ENCODE data around the gene ADGRV1.

DNA sequence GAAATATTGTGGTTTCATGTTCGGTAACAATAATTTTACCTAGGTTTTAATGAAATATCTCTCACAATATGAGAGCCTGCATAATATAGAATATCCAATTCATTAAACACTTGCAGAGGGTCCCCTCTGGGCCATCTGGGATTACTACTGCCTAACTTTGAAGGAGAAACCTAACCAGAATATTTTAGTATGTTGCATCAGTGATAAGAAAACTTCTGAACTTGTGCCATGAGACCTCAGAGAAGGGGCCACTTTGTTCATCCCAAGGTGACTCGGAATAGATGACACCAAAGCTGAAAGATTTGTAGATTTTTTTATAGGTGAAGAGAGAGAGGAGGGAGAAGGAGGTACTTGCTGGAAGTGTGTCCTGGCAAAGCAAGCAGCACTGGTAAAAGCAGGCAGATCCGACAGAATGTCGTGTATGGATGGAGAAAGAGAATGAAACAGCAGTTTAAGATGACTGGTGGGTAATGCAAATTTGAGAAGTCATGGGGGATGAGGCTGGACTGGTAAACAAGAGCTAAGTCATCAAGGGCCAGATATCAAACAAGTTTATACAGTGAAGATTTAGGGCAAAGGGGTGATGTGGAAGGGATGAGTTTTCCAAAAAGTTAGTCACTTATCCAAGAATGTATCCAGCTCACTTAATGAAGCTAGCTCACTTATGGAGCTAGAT, 372.3 kb downstream of the ADGRV1 start:
- TF ChIP-seq, protein P1, sequence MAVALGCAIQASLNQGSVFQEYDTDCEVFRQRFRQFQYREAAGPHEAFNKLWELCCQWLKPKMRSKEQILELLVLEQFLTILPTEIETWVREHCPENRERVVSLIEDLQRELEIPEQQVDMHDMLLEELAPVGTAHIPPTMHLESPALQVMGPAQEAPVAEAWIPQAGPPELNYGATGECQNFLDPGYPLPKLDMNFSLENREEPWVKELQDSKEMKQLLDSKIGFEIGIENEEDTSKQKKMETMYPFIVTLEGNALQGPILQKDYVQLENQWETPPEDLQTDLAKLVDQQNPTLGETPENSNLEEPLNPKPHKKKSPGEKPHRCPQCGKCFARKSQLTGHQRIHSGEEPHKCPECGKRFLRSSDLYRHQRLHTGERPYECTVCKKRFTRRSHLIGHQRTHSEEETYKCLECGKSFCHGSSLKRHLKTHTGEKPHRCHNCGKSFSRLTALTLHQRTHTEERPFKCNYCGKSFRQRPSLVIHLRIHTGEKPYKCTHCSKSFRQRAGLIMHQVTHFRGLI (tag by site-specific recombination; IDR thresholded peaks at IDR 0.05): no peak
- TF ChIP-seq ZNF571 (tag by site-specific recombination; IDR thresholded peaks at IDR 0.05): no peak
- TF ChIP-seq, protein P2, sequence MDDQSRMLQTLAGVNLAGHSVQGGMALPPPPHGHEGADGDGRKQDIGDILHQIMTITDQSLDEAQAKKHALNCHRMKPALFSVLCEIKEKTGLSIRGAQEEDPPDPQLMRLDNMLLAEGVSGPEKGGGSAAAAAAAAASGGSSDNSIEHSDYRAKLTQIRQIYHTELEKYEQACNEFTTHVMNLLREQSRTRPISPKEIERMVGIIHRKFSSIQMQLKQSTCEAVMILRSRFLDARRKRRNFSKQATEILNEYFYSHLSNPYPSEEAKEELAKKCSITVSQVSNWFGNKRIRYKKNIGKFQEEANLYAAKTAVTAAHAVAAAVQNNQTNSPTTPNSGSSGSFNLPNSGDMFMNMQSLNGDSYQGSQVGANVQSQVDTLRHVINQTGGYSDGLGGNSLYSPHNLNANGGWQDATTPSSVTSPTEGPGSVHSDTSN (CRISPR knock-in tag; IDR thresholded peaks at IDR 0.05): no peak
- TF ChIP-seq ZNF677 (tag by site-specific recombination; IDR thresholded peaks at IDR 0.05): no peak
- TF ChIP-seq, protein P3, sequence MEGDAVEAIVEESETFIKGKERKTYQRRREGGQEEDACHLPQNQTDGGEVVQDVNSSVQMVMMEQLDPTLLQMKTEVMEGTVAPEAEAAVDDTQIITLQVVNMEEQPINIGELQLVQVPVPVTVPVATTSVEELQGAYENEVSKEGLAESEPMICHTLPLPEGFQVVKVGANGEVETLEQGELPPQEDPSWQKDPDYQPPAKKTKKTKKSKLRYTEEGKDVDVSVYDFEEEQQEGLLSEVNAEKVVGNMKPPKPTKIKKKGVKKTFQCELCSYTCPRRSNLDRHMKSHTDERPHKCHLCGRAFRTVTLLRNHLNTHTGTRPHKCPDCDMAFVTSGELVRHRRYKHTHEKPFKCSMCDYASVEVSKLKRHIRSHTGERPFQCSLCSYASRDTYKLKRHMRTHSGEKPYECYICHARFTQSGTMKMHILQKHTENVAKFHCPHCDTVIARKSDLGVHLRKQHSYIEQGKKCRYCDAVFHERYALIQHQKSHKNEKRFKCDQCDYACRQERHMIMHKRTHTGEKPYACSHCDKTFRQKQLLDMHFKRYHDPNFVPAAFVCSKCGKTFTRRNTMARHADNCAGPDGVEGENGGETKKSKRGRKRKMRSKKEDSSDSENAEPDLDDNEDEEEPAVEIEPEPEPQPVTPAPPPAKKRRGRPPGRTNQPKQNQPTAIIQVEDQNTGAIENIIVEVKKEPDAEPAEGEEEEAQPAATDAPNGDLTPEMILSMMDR (tag by site-specific recombination; IDR thresholded peaks at IDR 0.05): no peak
- TF ChIP-seq, protein P4, sequence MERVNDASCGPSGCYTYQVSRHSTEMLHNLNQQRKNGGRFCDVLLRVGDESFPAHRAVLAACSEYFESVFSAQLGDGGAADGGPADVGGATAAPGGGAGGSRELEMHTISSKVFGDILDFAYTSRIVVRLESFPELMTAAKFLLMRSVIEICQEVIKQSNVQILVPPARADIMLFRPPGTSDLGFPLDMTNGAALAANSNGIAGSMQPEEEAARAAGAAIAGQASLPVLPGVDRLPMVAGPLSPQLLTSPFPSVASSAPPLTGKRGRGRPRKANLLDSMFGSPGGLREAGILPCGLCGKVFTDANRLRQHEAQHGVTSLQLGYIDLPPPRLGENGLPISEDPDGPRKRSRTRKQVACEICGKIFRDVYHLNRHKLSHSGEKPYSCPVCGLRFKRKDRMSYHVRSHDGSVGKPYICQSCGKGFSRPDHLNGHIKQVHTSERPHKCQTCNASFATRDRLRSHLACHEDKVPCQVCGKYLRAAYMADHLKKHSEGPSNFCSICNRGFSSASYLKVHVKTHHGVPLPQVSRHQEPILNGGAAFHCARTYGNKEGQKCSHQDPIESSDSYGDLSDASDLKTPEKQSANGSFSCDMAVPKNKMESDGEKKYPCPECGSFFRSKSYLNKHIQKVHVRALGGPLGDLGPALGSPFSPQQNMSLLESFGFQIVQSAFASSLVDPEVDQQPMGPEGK (tag by site-specific recombination; IDR thresholded peaks at IDR 0.05): no peak
